WTC11 (cell line): ENCODE measurements around the gene SNRPA. TPM values are rescaled to one million over a fixed set of nuclear protein-coding genes. Genes with fewer than 3 reads are reported as not detected.
A peak's percentile ranks its signal among the peaks of the same experiment; 100 is the strongest.

Source experiments
- ATAC-seq: fragments of 200-7000 bp; cut with Tn5 transposase; 2 replicates; pipeline ENCODE4 v1.10.0; 2021; ENCODE audit warnings: mild to moderate bottlenecking, moderate library complexity
- CTCF ChIA-PET: fragments of 300-600 bp; sonication (Branson Sonifier 250); formaldehyde crosslinking; loops from one replicate; lab custom pipeline; 2021; ENCODE audit warnings: antibody characterized with exemption; lab: Charles Lee
- POLR2A ChIA-PET: fragments of 350-600 bp; sonication (Branson Sonifier 250); formaldehyde crosslinking; loops from one replicate; lab custom pipeline; 2021; ENCODE audit warnings: antibody characterized with exemption; lab: Charles Lee
- DNase-seq: peaks from one replicate; pipeline ENCODE4 v3.0.0; 2021; ENCODE audit warnings: low spot score
- H3K27ac Mint-ChIP-seq: 2 replicates; pipeline ENCODE4 v1.8.0; 2021; ENCODE audit warnings: mixed read lengths
- H3K27me3 Mint-ChIP-seq: 2 replicates; pipeline ENCODE4 v1.8.0; 2021; ENCODE audit warnings: low read depth, mild to moderate bottlenecking, moderate library complexity, mixed read lengths
- H3K36me3 Mint-ChIP-seq: 2 replicates; pipeline ENCODE4 v1.8.0; 2021; ENCODE audit warnings: mixed read lengths
- H3K4me1 Mint-ChIP-seq: 2 replicates; pipeline ENCODE4 v1.8.0; 2022; ENCODE audit warnings: mixed read lengths
- H3K4me3 Mint-ChIP-seq: 2 replicates; pipeline ENCODE4 v1.8.0; 2021; ENCODE audit warnings: mild to moderate bottlenecking, moderate library complexity, mixed read lengths
- H3K9me3 Mint-ChIP-seq: 2 replicates; pipeline ENCODE4 v1.8.0; 2021; ENCODE audit warnings: mixed read lengths
- CBFB ChIP-seq: sonication (generic); formaldehyde crosslinking; IDR thresholded peaks from 2 replicates; pipeline ENCODE4 v1.8.1; 2022; ENCODE audit warnings: mild to moderate bottlenecking, low read depth, missing genetic modification reagents
- CREB1 ChIP-seq: sonication (generic); formaldehyde crosslinking; IDR thresholded peaks from 2 replicates; pipeline ENCODE4 v1.8.0; 2023; ENCODE audit warnings: mild to moderate bottlenecking, missing genetic modification reagents
- CREM ChIP-seq: sonication (generic); formaldehyde crosslinking; IDR thresholded peaks from 2 replicates; pipeline ENCODE4 v1.8.1; 2022; ENCODE audit warnings: mild to moderate bottlenecking, missing genetic modification reagents, moderate library complexity
- ETV6 ChIP-seq: sonication (generic); formaldehyde crosslinking; IDR thresholded peaks from 2 replicates; pipeline ENCODE4 v1.8.1; 2022; ENCODE audit warnings: mild to moderate bottlenecking, missing genetic modification reagents
- FOXJ3 ChIP-seq: sonication (generic); formaldehyde crosslinking; IDR thresholded peaks from 2 replicates; pipeline ENCODE4 v1.9.0; 2021; ENCODE audit warnings: missing genetic modification reagents, mild to moderate bottlenecking, borderline replicate concordance
- GABPB1 ChIP-seq: sonication (generic); formaldehyde crosslinking; IDR thresholded peaks from 2 replicates; pipeline ENCODE4 v1.8.1; 2023; ENCODE audit warnings: mild to moderate bottlenecking, missing genetic modification reagents
- HMGA2 ChIP-seq: fragments of 250-450 bp; sonication (Bioruptor Pico); IDR thresholded peaks from 2 replicates; pipeline ENCODE4 v1.4.0; 2021; ENCODE audit warnings: mild to moderate bottlenecking, moderate library complexity
- NFATC4 ChIP-seq: fragments of 250-450 bp; sonication (Bioruptor Pico); IDR thresholded peaks from 2 replicates; pipeline ENCODE4 v1.9.0; 2021; ENCODE audit warnings: mild to moderate bottlenecking
- NFYB ChIP-seq: sonication (generic); formaldehyde crosslinking; conservative IDR thresholded peaks from 2 replicates; pipeline ENCODE4 v1.8.0; 2022; ENCODE audit warnings: low read depth, missing genetic modification reagents
- NR1H2 ChIP-seq: sonication (generic); formaldehyde crosslinking; IDR thresholded peaks from 2 replicates; pipeline ENCODE4 v1.9.0; 2021; ENCODE audit warnings: mild to moderate bottlenecking, moderate library complexity, missing genetic modification reagents
- TEAD4 ChIP-seq: sonication (generic); formaldehyde crosslinking; IDR thresholded peaks from 2 replicates; pipeline ENCODE4 v1.8.0; 2022; ENCODE audit warnings: mild to moderate bottlenecking, missing genetic modification reagents
- ZNF219 ChIP-seq: sonication (generic); formaldehyde crosslinking; IDR thresholded peaks from 2 replicates; pipeline ENCODE4 v1.8.0; 2023; ENCODE audit warnings: missing genetic modification reagents, mild to moderate bottlenecking, borderline replicate concordance
- ZNF263 ChIP-seq: sonication (generic); formaldehyde crosslinking; IDR thresholded peaks from 2 replicates; pipeline ENCODE4 v1.8.1; 2022; ENCODE audit warnings: low read depth, mild to moderate bottlenecking, moderate library complexity, missing genetic modification reagents
- ZNF416 ChIP-seq: fragments of 250-450 bp; sonication (Bioruptor Pico); IDR thresholded peaks from 2 replicates; pipeline ENCODE4 v1.9.0; 2021; ENCODE audit warnings: mild to moderate bottlenecking, inconsistent platforms
- ZNF671 ChIP-seq: fragments of 250-450 bp; sonication (Bioruptor Pico); IDR thresholded peaks from 2 replicates; pipeline ENCODE4 v1.8.0; 2021; ENCODE audit warnings: mild to moderate bottlenecking
- total RNA-seq: library from RNA; stranded (reverse); gene quantifications from 3 replicates; pipeline ENCODE4 v1.2.3, GENCODE V29; 2021
- TF ChIP-seq, protein P1 (sequence below): sonication (generic); formaldehyde crosslinking; IDR thresholded peaks from 2 replicates; pipeline ENCODE4 v1.8.0; 2022; ENCODE audit warnings: mild to moderate bottlenecking, missing genetic modification reagents
- TF ChIP-seq, protein P2 (sequence below): fragments of 250-450 bp; sonication (Bioruptor Pico); IDR thresholded peaks from 2 replicates; pipeline ENCODE4 v1.9.0; 2021; ENCODE audit warnings: mild to moderate bottlenecking, borderline replicate concordance
- TF ChIP-seq, protein P3 (sequence below): sonication (generic); formaldehyde crosslinking; IDR thresholded peaks from 2 replicates; pipeline ENCODE4 v1.8.0; 2022; ENCODE audit warnings: mild to moderate bottlenecking, missing genetic modification reagents
- TF ChIP-seq, protein P4 (sequence below): fragments of 250-450 bp; sonication (Bioruptor Pico); IDR thresholded peaks from 2 replicates; pipeline ENCODE4 v1.8.0; 2021; ENCODE audit warnings: mild to moderate bottlenecking
- TF ChIP-seq, protein P5 (sequence below): sonication (generic); formaldehyde crosslinking; IDR thresholded peaks from 2 replicates; pipeline ENCODE4 v1.8.1; 2022; ENCODE audit warnings: mild to moderate bottlenecking, moderate library complexity, missing genetic modification reagents
- TF ChIP-seq, protein P6 (sequence below): fragments of 250-450 bp; sonication (Bioruptor Pico); IDR thresholded peaks from 2 replicates; pipeline ENCODE4 v1.9.0; 2021; ENCODE audit warnings: mild to moderate bottlenecking
- TF ChIP-seq, protein P7 (sequence below): sonication (generic); formaldehyde crosslinking; IDR thresholded peaks from 2 replicates; pipeline ENCODE4 v1.8.1; 2023; ENCODE audit warnings: mild to moderate bottlenecking, missing genetic modification reagents, moderate library complexity

SNRPA gene
- total RNA-seq, 1 experiment from 2014 or later: 227 TPM

DNA sequence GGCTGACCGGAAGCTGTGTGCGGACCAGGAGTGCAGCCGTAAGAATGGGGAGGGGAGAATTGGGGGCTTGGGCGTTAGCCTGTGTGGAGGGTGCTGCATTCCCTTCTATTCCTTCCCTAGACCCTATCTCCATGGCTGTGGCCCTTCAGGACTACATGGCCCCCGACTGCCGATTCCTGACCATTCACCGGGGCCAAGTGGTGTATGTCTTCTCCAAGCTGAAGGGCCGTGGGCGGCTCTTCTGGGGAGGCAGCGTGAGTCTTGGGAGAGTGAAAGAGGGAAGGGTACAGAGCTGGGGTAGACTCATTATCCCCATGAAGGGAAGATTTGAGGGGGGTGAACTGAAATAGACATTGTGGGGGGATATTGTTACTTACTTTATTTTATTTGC lies 24.6 kb downstream of the SNRPA start:
- peaks cover 14% of the 10 kb centered on the region for H3K9me3 Mint-ChIP-seq
- DNase-seq: no peak
- ATAC-seq: no peak
- H3K4me1 Mint-ChIP-seq: peaks cover 27% of the 10 kb centered on the region
- TF ChIP-seq ZNF671 (CRISPR knock-in tag) (no peak), NFYB (CRISPR knock-in tag) (no peak), ZNF416 (CRISPR knock-in tag) (no peak), NR1H2 (no peak), FOXJ3 (CRISPR knock-in tag) (no peak), ETV6 (CRISPR knock-in tag) (no peak), CBFB (CRISPR knock-in tag) (no peak), NFATC4 (CRISPR knock-in tag) (no peak), ZNF219 (CRISPR knock-in tag) (no peak)
- TF ChIP-seq, protein P1, sequence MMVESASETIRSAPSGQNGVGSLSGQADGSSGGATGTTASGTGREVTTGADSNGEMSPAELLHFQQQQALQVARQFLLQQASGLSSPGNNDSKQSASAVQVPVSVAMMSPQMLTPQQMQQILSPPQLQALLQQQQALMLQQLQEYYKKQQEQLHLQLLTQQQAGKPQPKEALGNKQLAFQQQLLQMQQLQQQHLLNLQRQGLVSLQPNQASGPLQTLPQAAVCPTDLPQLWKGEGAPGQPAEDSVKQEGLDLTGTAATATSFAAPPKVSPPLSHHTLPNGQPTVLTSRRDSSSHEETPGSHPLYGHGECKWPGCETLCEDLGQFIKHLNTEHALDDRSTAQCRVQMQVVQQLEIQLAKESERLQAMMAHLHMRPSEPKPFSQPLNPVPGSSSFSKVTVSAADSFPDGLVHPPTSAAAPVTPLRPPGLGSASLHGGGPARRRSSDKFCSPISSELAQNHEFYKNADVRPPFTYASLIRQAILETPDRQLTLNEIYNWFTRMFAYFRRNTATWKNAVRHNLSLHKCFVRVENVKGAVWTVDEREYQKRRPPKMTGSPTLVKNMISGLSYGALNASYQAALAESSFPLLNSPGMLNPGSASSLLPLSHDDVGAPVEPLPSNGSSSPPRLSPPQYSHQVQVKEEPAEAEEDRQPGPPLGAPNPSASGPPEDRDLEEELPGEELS (CRISPR knock-in tag): no peak
- TF ChIP-seq, protein P2, sequence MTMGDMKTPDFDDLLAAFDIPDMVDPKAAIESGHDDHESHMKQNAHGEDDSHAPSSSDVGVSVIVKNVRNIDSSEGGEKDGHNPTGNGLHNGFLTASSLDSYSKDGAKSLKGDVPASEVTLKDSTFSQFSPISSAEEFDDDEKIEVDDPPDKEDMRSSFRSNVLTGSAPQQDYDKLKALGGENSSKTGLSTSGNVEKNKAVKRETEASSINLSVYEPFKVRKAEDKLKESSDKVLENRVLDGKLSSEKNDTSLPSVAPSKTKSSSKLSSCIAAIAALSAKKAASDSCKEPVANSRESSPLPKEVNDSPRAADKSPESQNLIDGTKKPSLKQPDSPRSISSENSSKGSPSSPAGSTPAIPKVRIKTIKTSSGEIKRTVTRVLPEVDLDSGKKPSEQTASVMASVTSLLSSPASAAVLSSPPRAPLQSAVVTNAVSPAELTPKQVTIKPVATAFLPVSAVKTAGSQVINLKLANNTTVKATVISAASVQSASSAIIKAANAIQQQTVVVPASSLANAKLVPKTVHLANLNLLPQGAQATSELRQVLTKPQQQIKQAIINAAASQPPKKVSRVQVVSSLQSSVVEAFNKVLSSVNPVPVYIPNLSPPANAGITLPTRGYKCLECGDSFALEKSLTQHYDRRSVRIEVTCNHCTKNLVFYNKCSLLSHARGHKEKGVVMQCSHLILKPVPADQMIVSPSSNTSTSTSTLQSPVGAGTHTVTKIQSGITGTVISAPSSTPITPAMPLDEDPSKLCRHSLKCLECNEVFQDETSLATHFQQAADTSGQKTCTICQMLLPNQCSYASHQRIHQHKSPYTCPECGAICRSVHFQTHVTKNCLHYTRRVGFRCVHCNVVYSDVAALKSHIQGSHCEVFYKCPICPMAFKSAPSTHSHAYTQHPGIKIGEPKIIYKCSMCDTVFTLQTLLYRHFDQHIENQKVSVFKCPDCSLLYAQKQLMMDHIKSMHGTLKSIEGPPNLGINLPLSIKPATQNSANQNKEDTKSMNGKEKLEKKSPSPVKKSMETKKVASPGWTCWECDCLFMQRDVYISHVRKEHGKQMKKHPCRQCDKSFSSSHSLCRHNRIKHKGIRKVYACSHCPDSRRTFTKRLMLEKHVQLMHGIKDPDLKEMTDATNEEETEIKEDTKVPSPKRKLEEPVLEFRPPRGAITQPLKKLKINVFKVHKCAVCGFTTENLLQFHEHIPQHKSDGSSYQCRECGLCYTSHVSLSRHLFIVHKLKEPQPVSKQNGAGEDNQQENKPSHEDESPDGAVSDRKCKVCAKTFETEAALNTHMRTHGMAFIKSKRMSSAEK (CRISPR knock-in tag): no peak
- TF ChIP-seq, protein P3, sequence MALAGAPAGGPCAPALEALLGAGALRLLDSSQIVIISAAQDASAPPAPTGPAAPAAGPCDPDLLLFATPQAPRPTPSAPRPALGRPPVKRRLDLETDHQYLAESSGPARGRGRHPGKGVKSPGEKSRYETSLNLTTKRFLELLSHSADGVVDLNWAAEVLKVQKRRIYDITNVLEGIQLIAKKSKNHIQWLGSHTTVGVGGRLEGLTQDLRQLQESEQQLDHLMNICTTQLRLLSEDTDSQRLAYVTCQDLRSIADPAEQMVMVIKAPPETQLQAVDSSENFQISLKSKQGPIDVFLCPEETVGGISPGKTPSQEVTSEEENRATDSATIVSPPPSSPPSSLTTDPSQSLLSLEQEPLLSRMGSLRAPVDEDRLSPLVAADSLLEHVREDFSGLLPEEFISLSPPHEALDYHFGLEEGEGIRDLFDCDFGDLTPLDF (CRISPR knock-in tag): no peak
- no peaks in the 10 kb centered on the region for H3K27me3 Mint-ChIP-seq
- no peak overlapping the region for H3K4me3 Mint-ChIP-seq
- peaks cover 5% of the 10 kb centered on the region for H3K36me3 Mint-ChIP-seq
- ChIA-PET CTCF (interaction anchor here (1.1 to 4.7 kb wide), 2 partner anchors 23 to 30 kb away, joined by 3 to 71 read pairs; partner anchors contain the start of gene EGLN2), POLR2A (no interaction called here)
- peak overlapping the region; percentile 68; the same call in 1 of the 2 replicates for H3K27ac Mint-ChIP-seq

DNA sequence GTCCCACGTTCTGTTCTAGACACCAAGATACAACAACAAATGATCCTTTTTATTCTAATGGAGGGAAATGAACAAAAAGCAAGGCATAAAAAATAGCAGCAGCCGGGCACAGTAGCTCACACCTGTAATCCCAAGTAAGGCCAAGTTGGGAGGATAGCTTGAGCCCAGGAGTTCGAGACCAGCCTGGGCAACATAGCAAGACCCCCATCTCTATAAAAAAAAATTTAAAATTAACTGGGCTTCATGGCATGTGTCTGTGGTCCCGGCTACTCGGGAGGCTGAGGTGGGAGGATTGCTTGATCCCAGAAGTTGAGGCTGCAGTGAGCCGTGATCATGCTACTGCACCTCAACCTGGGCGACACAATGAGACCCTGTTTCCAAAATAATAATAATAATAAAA lies 25.4 kb downstream of the SNRPA start:
- Mint-ChIP-seq H3K27ac (no peak overlapping the region), H3K27me3 (no peaks in the 10 kb centered on the region), H3K4me3 (no peak overlapping the region), H3K9me3 (peaks cover 7% of the 10 kb centered on the region), H3K36me3 (no peaks in the 10 kb centered on the region), H3K4me1 (peaks cover 27% of the 10 kb centered on the region)
- ATAC-seq (no peak), DNase-seq (no peak)
- ChIA-PET CTCF (interaction anchor here (1.1 to 4.7 kb wide), 5 partner anchors 22 to 114 kb away, joined by 3 to 71 read pairs (median 20); partner anchors contain the start of gene EGLN2), POLR2A (interaction anchor here (0.5 to 3.2 kb wide), 3 partner anchors 22 to 368 kb away, joined by 5 to 48 read pairs (median 34); partner anchors contain the start of genes ACTMAP, EGLN2 and SNRPA)
- TF ChIP-seq CREB1 (CRISPR knock-in tag): no peak
- TF ChIP-seq, protein P4, sequence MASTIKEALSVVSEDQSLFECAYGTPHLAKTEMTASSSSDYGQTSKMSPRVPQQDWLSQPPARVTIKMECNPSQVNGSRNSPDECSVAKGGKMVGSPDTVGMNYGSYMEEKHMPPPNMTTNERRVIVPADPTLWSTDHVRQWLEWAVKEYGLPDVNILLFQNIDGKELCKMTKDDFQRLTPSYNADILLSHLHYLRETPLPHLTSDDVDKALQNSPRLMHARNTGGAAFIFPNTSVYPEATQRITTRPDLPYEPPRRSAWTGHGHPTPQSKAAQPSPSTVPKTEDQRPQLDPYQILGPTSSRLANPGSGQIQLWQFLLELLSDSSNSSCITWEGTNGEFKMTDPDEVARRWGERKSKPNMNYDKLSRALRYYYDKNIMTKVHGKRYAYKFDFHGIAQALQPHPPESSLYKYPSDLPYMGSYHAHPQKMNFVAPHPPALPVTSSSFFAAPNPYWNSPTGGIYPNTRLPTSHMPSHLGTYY (CRISPR knock-in tag): no peak
- TF ChIP-seq, protein P5, sequence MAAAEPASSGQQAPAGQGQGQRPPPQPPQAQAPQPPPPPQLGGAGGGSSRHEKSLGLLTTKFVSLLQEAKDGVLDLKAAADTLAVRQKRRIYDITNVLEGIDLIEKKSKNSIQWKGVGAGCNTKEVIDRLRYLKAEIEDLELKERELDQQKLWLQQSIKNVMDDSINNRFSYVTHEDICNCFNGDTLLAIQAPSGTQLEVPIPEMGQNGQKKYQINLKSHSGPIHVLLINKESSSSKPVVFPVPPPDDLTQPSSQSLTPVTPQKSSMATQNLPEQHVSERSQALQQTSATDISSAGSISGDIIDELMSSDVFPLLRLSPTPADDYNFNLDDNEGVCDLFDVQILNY (CRISPR knock-in tag): no peak
- TF ChIP-seq CREM (CRISPR knock-in tag): no peak
- TF ChIP-seq, protein P6, sequence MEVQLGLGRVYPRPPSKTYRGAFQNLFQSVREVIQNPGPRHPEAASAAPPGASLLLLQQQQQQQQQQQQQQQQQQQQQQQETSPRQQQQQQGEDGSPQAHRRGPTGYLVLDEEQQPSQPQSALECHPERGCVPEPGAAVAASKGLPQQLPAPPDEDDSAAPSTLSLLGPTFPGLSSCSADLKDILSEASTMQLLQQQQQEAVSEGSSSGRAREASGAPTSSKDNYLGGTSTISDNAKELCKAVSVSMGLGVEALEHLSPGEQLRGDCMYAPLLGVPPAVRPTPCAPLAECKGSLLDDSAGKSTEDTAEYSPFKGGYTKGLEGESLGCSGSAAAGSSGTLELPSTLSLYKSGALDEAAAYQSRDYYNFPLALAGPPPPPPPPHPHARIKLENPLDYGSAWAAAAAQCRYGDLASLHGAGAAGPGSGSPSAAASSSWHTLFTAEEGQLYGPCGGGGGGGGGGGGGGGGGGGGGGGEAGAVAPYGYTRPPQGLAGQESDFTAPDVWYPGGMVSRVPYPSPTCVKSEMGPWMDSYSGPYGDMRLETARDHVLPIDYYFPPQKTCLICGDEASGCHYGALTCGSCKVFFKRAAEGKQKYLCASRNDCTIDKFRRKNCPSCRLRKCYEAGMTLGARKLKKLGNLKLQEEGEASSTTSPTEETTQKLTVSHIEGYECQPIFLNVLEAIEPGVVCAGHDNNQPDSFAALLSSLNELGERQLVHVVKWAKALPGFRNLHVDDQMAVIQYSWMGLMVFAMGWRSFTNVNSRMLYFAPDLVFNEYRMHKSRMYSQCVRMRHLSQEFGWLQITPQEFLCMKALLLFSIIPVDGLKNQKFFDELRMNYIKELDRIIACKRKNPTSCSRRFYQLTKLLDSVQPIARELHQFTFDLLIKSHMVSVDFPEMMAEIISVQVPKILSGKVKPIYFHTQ (CRISPR knock-in tag): no peak
- TF ChIP-seq GABPB1: no peak
- TF ChIP-seq HMGA2 (CRISPR knock-in tag): no peak
- no peak for TF ChIP-seq ZNF263 (CRISPR knock-in tag)
- no peak for TF ChIP-seq TEAD4 (CRISPR knock-in tag)
- TF ChIP-seq, protein P7, sequence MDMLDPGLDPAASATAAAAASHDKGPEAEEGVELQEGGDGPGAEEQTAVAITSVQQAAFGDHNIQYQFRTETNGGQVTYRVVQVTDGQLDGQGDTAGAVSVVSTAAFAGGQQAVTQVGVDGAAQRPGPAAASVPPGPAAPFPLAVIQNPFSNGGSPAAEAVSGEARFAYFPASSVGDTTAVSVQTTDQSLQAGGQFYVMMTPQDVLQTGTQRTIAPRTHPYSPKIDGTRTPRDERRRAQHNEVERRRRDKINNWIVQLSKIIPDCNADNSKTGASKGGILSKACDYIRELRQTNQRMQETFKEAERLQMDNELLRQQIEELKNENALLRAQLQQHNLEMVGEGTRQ (CRISPR knock-in tag): no peak
